ENCODE results near the gene SLCO4A1.

DNA sequence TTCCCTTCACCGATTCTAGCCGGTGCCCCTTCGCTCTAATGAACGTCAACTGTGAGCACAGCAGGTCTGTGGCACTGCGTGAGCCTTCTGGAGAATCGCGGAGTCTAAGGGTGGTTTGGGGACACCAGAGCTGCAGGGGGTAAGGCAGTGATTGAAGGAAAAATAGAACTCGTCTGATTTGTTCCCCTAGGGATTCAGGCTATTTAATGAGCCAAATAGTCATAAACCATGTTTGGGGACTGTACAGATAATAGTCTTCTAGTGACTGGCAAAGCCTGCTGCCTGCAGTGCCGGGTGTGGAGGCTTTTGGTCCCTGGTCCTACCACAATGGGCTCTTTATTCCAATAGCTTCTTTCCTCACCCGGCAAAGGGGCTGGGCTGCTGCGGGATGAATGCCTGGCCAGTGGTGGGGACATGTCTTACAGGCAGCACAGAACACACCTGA, 55.2 kb downstream of the SLCO4A1 start:
- TF ChIP-seq EZH2 (IDR thresholded peaks at IDR 0.05; ENCODE audit: borderline replicate concordance, low read depth, low read length, poor library complexity, severe bottlenecking) = no peak
- TF ChIP-seq, protein P1, sequence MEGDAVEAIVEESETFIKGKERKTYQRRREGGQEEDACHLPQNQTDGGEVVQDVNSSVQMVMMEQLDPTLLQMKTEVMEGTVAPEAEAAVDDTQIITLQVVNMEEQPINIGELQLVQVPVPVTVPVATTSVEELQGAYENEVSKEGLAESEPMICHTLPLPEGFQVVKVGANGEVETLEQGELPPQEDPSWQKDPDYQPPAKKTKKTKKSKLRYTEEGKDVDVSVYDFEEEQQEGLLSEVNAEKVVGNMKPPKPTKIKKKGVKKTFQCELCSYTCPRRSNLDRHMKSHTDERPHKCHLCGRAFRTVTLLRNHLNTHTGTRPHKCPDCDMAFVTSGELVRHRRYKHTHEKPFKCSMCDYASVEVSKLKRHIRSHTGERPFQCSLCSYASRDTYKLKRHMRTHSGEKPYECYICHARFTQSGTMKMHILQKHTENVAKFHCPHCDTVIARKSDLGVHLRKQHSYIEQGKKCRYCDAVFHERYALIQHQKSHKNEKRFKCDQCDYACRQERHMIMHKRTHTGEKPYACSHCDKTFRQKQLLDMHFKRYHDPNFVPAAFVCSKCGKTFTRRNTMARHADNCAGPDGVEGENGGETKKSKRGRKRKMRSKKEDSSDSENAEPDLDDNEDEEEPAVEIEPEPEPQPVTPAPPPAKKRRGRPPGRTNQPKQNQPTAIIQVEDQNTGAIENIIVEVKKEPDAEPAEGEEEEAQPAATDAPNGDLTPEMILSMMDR (conservative IDR thresholded peaks at IDR 0.05; ENCODE audit: low read depth, low read length) = no peak
